CD4-positive, alpha-beta T cell treated with Interleukin-10 for 1 hour (primary cell): ENCODE measurements around the gene SLC25A42.
"Not testable (repeated sequence)": the region's sequence is repeated elsewhere in the genome, so short reads cannot be mapped to it uniquely, and the experiment has no call there.

ENCODE experiments used
- DNase-seq: peaks from one replicate; pipeline ENCODE4 v3.0.0-alpha.2; 2020

The SLC25A42 gene

GRCh38 chr19:19139876-19140229 is 76.1 kb downstream of the SLC25A42 start:
- DNase-seq: no peak

DNA sequence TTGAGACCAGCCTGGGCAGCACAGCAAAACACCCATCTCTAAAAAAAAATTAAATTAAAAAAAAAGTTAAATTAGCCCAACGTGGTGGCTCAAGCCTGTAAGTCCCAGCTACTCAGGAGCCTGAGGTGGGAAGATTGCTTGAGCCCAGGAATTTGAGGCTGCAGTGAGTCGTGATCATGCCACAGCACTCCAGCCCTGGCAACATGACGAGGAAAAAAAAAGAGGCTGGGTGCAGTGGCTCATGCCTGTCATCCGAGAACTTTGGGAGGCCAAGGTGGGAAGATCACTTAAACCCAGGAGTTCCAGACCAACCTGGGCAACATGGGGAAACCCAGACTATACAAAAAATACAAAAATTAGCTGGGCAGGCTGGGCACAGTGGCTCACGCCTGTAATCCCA is 76.7 kb downstream of the SLC25A42 start:
- no peak for DNase-seq

- no peak for DNase-seq
Measured at GRCh38 chr19:19142347-19142746, 78.6 kb downstream of the SLC25A42 start.

- no peak for DNase-seq
Measured at GRCh38 chr19:19145281-19145680, 81.5 kb downstream of the SLC25A42 start.

DNA sequence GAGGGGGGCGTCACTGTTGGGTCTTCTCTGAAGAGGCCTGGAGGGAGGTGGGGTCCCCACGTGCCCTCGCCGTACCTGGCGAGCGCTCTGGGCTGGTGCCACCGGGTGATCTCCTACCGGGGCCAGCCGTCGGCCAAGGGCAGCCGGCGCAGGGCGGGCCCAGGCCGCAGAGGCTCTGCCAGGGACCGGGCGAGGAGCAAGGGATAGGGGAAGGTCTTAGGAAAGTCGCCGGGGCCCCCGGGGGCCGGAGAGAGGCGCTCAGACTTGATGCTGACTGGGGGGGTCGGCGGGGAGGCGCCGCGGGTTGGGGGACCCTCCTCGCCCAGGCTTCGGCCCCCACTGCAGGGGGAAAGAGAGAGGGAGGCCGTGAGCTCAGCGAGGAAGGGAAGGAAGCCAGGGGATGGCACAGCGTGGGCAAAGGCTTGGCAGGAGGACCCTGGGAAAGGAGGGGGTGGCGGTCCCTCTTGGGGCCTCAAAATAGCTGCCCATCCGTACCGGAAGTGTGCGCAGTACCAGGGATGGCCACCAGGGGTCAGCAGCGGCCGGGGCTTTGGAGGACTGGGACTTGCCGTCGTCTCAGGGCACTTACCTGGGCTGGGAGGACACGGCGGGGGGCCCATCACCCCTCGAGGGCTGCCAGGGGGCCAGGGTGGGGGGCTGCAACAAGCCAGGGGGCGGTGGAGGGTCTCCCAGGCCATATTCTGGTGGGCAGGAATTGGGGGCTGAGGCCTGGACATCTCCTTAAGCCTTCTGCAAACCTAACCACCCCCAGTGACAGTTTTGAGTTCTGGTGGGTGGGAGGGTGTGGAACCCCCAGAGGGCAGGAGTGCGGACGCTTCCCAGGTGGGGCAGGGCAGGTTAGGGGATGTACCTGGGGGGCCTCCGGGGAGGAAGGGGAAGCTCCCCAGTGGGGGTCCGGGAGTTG is 82.2 kb downstream of the SLC25A42 start:
- DNase-seq: peak; percentile 86

DNA sequence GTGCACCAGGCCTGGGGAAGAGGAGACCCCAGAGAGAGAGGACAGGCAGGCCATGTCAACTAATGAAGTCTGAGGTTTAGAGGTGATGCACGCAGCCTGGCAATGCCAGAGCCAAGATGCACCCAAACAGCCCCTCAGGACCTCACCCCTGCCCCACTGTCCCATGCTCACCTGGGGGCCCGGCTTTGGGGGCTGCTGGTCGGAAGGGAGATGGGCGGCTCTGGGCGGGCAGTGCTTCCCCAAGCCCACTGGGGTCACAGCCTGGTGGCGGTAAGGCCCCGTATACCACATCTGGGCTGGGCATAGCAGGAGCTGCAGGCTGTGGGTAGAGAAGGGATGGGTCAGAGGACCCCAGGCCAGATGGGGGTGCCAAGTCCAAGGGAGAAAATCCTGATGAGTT is 83.1 kb downstream of the SLC25A42 start:
- DNase-seq: no peak

DNA sequence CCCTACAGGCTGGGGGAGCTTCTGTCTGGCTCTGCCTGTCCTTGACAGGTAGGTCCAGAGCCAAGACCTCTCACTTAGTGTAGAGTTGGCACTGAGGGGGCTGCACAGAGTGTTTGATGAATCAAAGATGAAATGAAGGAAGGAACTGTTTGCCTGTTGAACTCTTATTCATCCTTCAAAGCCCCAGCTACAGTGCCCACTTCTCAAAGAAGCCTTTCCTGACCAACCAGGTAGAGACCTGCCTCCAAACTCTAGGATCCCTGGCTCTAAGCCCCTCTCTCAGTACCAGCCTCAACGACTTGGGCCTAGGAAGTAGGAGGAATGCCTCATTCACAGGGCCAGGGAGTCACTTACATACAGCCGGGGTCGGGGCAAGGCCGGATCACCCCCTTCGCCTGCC is 83.5 kb downstream of the SLC25A42 start:
- no peak for DNase-seq

- not testable (repeated sequence) for DNase-seq
Measured at GRCh38 chr19:19148504-19148903, 84.7 kb downstream of the SLC25A42 start.

DNA sequence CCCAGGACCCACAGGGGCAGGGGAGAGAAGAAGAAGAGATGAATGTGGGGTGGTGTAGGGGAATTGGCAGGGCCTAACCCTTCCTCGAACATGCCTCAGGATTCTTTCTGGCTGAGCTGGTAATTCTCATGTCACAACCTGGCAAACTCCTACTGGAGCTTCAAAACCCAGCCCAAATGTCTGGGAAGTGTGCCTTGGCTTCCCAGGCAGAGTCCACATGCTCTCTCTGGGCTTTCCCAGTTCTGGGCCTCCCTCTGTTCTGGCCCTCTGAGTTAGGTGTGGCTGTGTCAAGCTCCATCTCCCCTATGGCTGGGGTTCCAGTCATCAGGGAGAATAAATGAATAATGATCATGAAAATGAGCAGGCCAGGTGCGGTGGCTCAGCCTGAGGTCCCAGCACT is 85.6 kb downstream of the SLC25A42 start:
- DNase-seq: no peak

DNA sequence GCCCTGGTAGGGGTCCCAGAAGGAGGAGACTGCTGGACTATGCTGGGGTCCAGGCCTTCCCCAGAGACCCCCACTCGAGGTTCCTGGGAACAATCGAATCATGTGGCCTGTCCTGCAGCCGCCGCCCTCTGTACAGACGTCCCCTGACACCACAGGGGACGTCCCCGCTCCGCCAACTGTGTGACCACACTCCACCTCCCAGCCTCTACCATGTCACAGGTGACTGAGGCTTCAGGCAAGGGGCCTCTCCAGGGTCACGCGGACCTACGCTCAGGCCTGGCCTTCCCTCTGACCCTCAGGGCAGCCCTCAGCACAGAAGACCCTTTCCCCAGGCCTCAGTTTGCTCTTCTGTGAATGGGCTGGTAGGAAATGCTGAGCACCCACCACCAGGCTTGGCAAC is 87.6 kb downstream of the SLC25A42 start:
- no peak for DNase-seq

DNA sequence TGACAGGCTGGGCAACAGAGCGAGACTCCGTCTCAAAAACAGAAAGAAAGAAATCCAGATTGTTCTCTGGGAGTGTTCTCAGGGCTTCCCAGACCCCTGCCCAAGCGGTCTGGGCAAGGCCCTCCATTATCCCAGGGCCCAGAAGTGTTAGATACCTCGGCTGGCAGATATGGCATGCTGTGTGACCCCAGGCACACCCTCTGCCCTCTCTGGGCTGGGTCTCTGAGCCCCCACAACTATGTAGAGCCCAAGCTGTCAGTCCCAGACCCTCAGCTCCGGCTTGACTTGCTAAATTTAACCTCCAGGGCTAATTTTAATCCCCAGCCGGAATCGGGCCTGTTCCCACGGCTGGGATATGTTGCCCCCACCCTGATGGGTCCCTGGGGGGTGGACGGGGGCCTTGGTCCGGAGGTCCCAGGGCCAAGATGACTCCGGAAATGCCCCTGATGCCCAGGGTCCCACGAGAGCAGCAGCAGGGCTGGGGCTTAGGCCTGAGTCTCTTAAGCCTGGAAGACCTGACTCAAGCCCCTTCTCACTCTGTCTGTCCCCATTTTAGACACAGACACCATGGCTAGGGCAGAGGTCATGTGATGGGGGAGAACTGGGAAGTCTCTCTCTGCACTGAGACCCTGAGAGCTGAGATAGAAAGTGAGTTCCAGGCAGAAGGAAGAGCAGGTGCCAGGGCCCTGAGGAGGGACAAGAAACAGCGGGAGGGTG is 89.0 kb downstream of the SLC25A42 start:
- DNase-seq: no peak

GRCh38 chr19:19154768-19155494 is 91.1 kb downstream of the SLC25A42 start:
- DNase-seq: no peak

- no peak for DNase-seq
Measured at GRCh38 chr19:19155495-19156219, 91.9 kb downstream of the SLC25A42 start.

DNA sequence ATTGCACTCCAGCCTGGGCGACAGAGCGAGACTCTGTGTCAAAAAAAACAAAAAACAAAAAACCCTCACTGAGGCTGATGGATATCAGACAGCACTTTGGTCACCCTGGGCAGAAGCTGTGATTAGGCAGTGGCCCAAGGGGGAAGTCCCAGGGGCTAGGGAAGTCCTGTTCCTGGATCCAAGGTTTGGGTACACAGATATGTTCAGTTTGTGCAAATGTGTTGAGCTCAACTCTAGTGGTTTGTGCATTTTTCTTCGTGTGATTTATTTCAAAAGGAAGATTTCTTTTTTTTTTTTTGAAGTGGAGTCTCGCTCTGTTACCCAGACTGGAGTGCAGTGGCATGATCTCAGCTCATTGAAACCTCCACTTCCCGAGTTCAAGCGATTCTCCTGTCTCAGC is 94.0 kb downstream of the SLC25A42 start:
- no peak for DNase-seq

GRCh38 chr19:19159534-19159933 is 95.7 kb downstream of the SLC25A42 start:
- DNase-seq: no peak

DNA sequence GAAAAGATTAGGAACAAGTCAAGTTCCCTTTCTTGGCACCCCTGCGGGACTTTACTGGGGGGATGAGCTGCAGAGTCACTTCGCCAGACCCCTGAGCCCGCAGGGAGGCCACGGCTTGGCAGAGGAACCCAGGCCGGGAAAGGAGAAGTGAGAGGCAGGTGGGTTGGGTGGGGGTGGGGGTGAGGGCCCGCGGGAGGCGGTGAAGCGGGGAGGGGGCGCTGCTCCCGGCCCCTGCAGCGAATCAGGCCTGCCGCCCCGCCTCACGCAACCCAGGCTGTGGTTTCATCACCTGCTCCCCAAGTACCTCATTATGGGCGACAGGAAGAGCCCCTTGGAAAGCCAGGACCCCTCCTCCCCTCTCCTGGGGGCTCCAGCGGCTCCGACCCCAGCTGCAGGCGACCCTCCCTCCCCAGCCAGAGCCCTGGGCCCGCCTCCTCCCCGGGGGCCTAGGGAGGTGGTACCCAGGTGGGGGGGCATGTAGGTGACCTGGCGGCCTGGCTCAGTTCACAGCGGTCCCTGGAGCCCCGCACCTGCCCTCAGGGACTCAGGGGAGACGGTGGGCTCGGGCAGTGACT is 96.8 kb downstream of the SLC25A42 start:
- DNase-seq: no peak

GRCh38 chr19:19162495-19162894 is 98.7 kb downstream of the SLC25A42 start:
- no peak for DNase-seq
